T-helper 9 cell (primary cell): ENCODE measurements around the gene YPEL5.
"Not testable (repeated sequence)": the region's sequence is repeated elsewhere in the genome, so short reads cannot be mapped to it uniquely, and the experiment has no call there.

Source experiments
- DNase-seq: peaks from one replicate; pipeline ENCODE4 v3.0.0-alpha.2; 2020
- total RNA-seq, 2 donors: gene quantifications; one replicate each; lab custom pipeline; 2026; lab: John Stamatoyannopoulos, UW

Gene YPEL5
- total RNA-seq = 145 to 1,217 reads per million in 2 donors

DNA sequence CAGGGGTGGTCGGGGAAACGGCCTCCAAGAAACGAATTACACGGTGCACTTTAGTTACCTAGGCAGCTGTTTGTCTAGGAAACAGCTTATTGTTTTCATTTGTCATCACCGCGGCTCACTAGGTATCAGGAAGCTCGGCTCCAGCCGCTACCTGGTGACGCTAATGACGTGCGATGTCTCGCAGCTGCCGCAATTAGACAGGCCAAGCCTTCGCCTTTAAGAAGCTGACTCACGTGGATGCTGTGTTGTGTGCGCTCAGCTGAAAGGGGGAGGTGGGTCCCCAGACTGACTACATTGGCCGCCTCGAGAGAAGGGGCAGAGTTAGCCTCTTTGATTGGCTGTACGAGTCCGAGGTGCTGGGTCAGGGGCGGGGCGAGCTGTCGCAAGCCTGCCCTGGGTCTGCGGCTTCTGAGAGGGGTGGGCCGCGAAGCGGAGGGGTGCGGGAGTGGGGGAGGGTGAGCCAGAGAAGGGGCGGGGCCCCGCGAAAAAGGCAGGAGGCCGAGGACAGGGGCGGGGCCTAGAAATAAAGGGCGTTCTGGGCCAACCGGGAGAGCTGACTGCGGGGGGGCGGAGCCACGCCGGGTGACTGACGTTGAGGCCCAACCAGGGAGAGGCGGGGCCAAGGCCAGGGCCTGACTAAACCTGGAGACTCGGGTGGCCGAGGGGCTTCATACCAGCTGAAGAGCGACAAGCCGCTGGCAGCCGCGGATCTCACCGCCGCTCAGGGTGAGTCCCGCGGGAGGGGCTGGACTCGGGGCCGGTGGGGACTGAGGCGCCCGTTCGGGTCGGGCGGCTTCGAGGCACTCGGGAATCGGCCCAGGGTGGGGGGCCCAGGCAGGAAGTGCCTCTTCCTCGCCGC is at the start of gene YPEL5:
TSS of gene YPEL5 (plus strand) at position 671 of the 859 bp plus-strand sequence. CDS start 9,645 bp downstream, outside the sequence.
- peak; percentile 99 for DNase-seq

- DNase-seq = no peak
These were observed 48.4 kb upstream of the YPEL5 start for GRCh38 chr2:30098266-30099005.

DNA sequence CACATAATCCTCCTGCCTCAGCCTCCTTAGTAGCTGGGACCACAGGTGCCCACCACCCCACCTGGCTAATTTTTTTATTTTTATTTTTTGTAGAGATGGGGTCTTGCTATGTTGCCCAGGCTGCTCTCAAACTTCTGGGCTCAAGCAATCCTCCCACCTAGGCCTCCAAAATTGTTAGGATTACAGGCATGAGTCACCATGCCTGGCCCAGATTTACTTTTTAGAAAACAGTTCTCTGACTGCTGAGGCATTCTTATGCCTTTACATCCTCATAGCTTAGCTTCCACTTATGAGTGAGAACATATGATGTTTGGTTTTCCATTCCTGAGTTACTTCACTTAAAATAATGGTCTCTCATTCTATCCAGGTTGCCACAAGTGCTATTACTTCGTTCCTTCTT is 47.4 kb upstream of the YPEL5 start:
- DNase-seq = not testable (repeated sequence)

- DNase-seq = not testable (repeated sequence)
These were observed 46.1 kb upstream of the YPEL5 start for GRCh38 chr2:30100691-30101090.

DNA sequence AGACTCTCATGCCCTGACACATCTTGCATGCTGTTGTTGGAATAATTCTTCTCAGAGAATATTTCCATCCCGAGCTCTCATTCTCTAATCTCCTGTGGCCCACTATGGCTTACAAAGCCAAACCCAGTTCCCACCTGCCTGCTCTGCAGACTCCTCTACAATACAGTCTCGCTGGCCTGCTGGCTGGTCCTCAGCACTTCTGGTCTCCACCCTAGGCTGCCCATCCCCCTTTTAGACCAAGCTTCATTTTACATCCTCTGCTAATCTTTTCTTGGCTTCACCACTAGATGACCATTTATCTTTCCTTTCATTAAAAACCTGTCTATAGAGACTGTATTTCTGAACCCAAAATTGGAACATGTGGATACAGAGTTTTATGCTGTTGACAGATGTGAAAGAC is 42.5 kb upstream of the YPEL5 start:
- DNase-seq = no peak

- DNase-seq = no peak
These were observed 41.3 kb upstream of the YPEL5 start for GRCh38 chr2:30105556-30105955.

DNA sequence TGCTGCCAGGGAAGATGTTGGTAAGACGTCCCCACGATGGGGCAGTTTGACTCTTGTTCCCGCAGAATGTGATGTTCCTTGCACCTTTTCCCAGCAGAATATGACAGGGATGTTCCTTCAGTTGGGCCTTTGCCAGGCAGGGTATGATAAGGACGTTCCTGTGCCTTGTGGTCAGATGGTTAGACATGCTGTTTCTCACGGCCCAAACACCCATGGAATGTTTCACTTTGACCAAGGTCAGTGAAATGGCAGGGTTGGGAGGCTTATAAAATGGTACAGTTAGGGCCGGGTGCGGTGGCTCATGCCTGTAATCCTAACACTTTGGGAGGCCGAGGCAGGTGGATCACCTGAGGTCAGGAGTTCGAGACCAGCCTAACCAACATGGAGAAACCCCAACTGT is 40.3 kb upstream of the YPEL5 start:
- no peak for DNase-seq

DNA sequence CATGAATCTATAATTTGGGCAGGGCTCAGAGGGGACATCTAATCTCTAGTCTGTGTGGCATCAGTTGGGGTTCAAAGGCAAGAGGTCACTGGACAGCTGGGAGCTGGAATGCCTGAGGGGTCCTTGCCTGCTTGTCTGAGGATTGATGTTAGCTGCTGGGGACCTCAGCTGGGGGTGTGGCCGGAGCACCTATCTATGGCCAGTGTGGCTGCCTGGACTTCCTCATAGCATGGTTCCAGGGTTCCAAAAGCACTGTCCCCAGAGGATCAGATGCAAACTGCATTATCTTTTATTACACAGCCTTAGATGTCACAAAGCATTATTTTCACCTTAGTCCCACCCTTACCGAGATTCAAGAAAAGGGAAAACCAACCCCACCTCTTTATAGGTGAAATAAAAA is 38.6 kb upstream of the YPEL5 start:
- no peak for DNase-seq

DNA sequence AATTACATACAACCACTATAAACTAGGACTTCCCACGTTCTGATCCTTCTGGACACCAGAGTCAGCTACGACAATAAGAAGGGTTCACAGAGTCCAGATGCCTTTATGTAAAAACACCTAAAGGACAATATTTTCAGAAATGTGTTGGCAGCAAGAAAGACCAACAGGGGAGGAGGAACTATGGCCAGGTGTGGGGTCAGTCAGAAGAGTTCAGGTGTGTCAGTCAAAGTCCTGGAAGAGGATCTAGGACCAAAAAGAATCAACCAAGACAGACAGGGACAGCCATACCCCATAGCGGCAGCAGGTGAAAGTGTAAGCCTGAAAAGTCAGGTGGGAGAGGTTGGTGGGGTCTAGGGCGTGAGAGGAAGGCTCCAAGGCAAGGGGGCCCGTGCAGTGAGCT is 38.0 kb upstream of the YPEL5 start:
- no peak for DNase-seq

GRCh38 chr2:30109856-30110255 is 37.0 kb upstream of the YPEL5 start:
- no peak for DNase-seq

DNA sequence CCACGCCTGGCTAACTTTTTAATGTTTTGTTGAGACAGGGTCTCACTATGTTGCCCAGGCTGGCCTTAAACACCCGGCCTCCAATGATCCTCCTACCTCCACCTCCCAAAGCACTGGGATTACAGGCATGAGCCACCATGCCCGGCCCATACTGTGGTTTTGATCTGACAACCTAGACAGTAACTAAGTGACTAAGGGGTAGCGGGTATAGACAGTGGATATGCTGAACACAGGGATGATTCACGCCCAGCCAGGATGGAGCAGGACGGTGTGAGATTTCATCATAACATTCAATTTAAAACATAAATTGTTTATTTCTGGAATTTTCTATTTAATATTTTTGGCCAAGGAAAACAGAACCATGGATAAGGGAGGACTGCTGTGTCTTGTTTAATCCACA is 36.0 kb upstream of the YPEL5 start:
- DNase-seq = no peak

GRCh38 chr2:30111186-30111585 is 35.6 kb upstream of the YPEL5 start:
- not testable (repeated sequence) for DNase-seq

DNA sequence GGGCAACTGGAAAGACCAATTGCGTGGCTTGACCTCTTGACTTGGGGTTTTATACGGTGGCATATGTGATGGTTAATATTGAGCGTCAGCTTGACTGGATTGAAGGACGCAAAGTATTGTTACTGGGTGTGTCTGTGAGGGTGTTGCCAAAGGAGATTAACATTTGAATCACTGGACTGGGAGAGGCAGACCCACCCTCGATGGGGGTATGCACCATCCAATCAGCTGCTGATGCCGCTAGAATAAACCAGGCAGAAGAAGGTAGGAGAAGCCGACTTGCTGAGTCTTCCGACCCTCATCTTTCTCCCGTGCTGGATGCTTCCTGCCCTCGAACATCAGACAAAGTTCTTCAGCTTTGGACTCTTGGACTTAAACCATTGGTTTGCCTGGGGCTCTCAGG is 34.2 kb upstream of the YPEL5 start:
- DNase-seq = no peak

- no peak for DNase-seq
These were observed 33.1 kb upstream of the YPEL5 start for GRCh38 chr2:30113617-30114293.

- peak; percentile 44 for DNase-seq
These were observed 31.4 kb upstream of the YPEL5 start for GRCh38 chr2:30115141-30115980.

GRCh38 chr2:30115981-30116285 is 30.9 kb upstream of the YPEL5 start:
- no peak for DNase-seq

- no peak for DNase-seq
These were observed 24.4 kb upstream of the YPEL5 start for GRCh38 chr2:30122362-30122761.

- no peak for DNase-seq
These were observed 19.6 kb upstream of the YPEL5 start for GRCh38 chr2:30127016-30127893.

DNA sequence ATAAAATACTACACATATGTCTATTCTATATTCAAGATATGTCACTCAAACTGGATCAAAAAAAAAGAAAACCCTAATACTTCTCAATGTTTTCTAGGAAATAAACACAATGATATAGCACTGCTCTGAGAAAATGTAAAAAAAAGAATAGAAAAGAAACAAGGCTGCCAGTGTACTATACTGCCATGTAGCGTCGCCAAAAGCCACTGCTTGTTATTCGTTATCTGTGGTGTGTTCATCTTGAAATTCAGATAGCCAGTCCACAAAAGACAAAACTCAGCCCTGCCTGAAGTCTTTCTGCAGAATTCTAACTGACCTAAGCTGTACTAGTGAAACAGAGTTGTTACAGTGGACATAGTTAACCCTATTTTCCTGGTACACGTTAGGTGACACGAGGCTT is 12.2 kb upstream of the YPEL5 start:
- DNase-seq = no peak

GRCh38 chr2:30135541-30135940 is 11.3 kb upstream of the YPEL5 start:
- no peak for DNase-seq

DNA sequence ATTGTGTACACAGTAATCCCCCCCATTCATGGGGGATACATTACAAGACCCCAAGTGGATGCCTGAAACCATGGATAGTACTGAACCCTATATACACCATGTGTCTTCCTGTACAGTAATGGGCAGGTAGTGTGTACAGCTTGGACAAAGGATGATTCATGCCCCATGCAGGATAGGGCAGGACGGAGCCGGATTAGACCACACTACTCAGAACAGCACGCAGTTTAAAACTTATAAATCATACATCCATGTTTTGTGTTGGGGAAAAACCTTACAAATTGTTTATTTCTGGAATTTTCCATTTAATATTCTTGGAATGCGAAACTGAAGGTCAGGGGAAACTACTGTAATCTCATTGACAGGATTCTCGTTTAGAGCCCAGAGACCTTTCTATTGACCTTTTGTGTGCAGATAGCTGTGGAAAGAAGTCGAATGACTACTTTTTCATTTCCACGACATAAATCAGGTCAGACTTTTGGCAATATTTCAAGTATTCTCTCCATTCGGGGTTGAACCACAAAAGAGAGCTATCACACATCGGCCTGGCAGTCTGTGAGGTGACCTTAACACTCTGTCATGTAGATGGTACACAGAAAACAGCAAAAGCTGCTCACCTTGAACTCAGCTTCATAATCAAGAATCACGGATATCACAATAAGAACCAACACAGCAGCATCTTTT is 9.9 kb upstream of the YPEL5 start:
- DNase-seq = no peak
